GM19463 (cell line): Measurements from ENCODE around the gene CST7.

Source experiments
- ATAC-seq: cut with Tn5 transposase; IDR thresholded peaks from one replicate; pipeline ENCODE4 v1.9.1; 2021; ENCODE audit warnings: mild to moderate bottlenecking, moderate library complexity; ENCODE audit not compliant: unreplicated experiment

The CST7 gene

DNA sequence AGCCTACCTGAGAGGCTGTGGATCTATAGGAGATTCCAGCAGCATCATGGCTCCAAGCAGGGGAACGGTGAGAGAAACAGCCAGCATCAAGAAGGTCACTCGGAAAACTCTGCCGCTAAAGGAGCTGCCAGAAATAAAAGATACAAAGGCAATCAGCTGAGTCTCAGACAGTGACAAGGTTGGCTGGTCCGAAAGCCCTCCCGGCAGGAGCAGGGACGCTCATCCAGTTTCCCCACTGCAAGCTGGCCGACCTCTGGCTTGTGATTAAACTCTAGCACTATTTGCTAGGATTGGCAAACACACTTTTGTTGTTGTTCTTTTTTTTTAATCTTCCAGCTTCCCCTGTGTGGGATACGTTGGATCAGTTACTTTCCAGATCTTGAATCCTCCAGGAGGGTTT lies 34.8 kb downstream of the CST7 start:
- no peak for ATAC-seq

DNA sequence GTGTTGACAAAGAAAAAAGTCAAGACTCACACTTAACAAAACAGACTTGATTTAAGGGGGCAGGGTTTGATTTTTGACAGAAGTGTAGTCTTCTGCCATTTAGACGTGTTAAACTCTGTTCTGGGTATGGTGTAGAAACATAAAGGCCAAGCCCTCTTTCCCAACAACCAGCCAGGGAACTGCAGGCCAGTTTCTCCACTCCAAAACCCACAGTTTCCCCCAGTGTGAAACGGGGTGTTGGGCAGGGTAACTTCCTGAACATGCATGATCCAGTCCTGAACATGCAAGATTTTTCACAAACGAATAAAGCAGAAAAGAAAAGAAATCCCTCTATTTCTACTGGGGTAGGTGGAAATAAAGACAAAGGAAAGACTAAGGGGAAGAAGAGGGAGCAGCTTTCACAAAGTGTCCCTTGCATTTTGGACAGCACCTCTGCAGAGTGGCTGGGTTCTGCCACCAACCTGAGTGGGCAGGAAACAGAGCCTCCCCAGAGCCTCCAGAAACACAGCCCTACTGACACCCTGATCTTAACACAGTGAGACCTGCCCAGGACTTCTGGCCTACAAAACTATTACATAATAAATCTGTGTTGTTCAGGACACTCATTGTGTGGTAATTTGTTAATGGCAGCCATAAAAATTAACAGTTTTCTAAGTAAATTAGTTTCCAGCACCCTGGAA lies 36.0 kb downstream of the CST7 start:
- ATAC-seq, result no peak

DNA sequence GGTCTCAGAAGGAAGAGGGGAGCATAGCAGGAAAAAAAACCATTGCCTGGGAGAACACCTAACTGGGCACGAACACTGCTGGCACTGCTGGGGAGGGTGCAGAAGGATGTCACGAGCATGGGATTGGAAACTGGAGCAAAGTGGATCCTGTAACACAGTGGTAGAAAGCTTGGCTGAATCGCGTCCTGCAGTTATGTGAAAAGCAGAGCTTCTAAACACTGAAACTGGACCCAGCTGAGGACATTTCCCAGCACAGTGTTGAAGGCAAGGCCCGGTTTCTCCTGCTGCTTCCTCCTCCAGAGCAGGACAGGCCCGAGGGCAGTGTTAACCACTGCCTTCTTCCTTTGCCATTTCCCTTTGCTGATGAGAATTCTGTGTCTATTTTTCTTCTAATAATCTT lies 36.7 kb downstream of the CST7 start:
- no peak for ATAC-seq

DNA sequence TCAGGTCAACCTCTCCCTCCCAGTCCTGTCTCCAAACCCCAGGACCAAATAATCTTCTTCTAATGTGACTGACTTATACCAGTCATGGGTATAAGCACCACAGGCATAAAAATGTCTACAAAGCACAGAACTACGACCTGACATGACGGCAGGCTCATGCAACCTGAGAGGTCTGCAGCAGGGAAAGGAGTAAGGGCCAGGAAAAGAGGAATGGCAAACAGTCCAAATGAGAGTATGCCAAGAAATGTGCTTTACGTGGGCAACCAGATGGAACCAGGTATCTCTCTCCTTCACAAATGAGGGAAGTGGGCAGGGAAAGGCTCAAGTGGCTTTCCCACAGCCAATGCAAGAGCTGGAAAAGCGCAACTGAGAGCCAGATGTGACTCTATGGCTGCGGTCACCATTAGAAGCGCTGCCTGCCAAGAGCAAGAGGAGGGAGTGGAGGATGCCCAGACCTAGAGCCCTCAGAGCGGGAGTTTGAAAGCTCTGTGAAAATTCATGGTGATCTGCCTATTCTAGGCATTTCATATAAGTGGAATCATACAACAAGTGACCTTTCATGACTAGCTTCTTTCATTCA lies 37.5 kb downstream of the CST7 start:
- no peak for ATAC-seq

DNA sequence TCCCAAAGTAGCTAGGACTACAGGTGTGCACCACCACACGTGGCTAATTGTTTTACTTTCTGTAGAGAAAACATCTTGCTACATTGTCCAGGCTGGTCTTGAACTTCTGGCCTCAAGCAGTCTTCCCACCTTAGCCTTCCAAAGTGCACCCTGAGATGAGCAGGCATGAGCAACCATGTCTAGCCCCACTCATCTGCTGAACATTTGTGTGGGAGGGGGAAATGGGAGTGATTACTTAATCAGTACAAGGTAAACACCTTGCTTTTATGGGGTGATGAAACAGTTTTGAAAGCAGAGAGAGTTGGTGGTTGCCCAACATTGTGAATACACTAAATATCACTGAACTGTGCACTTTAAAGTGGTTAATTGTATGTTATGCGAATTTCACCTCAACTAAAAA lies 38.2 kb downstream of the CST7 start:
- no peak for ATAC-seq

- ATAC-seq, result no peak
Measured at GRCh38 chr20:24987873-24988835, 39.1 kb downstream of the CST7 start.

DNA sequence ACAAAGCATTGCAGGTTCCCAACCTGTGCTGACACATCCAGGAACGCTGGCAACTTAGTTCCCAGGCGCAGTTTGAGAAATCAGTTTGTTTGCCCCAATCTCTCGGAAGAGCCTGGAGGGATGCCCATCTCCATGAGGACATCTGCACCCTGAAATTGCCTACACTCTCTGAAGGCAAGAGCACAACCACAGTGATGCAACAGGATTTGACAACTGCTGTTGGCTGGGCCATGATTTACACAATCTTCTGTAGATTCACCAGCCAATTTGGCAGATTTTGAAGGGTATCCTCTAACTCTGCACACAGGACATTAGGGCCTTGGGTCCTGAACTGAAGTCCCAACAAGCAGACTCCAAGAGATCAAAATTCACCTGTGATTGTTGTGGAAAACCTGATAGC lies 40.1 kb downstream of the CST7 start:
- no peak for ATAC-seq

DNA sequence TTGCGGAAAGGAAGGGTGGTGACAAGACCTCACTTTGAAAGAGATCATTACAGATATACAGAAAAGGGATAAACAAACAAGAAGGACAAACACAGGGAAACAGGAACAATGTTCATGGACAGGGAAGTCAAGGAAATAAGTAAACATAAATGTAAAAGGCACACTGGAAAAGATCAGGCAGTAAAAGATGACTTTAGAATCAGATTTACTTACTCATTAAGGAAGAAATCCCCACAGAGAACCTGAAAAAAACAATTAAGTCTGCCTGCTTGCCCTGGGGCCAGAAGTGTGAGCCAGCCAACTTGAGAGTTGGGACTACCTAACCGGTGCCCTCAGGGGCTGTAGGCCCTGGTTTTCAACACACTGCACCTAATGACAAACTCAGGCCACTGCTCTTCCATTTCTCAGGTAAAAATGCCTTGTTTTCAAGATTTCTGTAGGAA lies 41.8 kb downstream of the CST7 start:
- no peak for ATAC-seq

GRCh38 chr20:24991897-24992486 lies 42.9 kb downstream of the CST7 start:
- ATAC-seq, result peak; percentile 18

DNA sequence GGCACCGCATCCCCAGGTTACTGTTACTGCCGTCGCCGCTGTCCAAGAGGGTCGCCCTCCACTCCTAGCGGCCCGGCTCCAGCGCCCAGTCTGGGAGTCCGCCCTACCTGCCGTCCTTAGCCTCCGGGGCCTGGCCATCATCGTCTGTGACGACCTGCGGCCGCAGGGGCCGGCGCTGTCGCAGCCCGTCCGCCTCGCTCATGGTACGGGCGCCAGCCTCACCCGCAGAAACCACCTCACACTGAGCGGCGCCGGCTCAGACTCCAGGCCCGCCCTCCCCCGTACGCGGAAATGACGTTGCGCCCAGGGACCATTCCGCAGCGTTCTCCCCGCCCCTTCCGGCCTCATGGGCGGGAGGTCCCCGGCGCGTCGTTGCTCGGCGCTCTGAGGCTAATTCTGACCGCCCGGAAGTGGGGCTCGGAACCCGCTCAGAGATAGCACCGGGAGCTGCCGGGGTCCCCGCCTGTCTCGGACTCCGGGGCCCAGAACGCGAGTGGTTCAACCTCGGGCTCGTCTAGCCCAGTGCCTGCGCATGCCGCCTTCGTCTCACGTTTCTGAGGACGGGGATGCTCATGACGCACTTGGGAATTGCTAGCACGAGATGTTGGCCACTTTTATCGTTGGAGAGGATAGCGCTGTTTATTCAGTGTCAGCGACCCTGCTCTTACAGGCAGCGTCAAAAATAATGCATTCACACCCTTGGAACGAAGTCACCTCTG lies 43.6 kb downstream of the CST7 start, which contains the start of gene APMAP:
Gene APMAP, minus strand, starts transcription at position 265 of the 719 bp plus-strand sequence. Its CDS starts 63 bp downstream, at position 202.
- peak; percentile 96 for ATAC-seq

DNA sequence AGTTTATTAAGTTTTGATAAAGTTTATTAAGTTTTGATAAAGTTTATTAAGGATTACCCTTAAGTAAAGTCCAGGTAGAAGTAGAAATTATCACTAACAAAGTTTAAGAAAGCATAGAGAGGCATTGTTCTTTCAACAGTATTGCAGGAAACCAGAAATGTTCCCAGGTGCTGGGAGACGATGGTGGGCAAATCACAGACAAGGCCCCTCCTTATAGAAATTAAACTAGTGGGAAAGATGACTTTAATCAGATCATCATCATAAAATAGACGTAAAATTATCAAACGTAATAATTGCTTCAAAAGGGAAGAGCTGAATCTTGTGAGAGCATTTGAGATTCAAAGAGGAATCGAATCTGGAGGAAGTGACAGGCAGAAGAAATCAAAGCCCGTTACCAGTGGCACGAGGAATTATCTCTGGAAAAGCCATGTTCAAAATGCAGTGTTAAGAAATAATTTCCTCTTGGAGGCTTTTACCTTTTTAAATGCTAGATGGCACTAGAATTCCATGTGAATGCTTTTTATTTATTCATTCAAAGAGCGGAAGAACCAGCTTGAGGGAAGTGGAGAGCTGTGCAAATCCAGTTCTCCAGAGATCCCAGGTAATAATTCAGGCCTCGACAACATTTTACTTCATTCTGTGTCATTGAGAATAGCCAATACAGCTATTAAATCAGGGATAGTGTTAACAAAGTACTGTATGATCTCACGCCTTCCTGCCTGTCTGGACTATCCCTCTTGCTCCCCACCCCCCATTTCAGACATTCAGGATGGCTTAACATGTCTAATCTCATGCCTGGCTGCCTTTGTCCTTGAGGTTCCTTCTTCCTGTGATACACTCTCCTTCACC lies 44.5 kb downstream of the CST7 start:
- no peak for ATAC-seq

- ATAC-seq, result no peak
Measured at GRCh38 chr20:24994186-24994465, 45.1 kb downstream of the CST7 start.

GRCh38 chr20:24994470-24995368 lies 45.6 kb downstream of the CST7 start:
- peak; percentile 20 for ATAC-seq

DNA sequence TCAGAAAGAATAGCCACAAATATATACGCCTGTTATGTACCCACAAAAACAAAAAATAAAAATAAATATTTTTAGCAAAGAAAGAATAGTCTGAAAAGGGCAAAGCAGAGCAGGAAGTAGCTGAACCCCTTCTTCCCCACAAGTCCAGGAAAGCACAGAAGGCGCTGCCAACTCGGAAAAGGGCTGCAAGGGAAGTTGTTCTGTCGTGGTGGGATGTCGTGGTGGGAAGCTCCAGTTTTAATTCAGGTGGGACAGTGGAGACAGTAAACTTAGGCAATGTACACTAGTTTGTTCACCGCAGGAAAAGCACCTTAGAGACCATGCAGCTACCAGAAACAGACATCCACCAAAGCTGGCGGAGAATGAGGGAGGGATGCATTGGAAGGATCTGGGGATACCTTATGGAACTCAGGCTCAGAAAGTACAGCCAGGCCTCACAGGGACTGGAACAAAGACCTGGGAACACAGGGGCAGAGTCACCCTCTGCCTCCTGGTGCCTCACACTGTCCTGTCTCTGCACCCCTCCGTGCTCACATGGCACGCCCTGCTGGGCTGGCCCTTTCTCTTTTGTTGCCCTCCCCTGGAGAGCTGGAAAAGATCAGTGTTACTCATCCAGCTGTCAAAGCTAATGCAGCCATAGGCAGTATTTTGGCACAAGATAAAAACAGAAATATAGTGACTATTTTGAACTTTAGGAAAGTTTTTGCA lies 46.8 kb downstream of the CST7 start:
- no peak for ATAC-seq

DNA sequence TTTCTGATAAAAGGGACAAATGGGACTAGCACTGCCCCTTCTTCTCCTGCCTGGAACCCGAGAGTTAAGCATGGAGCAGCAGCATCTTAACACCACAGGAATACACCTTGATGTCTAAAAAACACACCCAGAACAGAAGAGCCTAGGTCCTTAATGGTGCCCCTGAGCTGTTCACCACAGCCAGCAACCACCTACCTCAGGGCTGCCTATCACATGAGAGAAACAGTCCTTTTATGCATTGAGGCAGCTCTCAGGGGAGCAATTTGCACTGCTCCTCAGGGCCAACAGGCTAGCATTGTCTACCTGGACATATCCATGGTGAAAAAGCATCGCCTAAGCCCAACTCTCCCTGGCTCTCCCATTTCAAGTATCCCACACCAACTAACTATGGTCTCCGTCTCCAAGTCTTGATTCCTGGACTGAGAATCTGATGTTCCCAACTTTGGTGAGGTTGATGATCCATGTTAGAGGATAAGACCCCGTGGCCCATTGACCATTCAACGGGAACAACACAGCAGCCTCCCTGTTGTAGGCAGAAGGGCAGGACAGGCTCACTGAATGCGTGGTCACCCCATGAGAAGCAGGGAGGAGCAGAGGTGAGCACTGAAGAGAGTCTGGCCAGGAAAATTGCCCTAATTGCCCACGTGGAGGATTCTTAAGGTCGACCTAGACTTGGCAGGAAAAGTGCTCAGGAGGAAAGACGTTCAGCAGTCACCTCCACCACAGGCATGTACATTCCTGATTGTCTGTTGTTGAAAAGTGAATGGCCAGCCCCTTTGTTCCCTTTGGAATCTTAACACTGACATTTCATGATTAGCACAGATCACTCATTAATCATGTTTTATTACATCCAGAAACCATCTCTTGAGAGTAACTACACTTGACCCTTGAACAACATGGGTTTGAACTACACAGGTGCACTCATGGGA lies 47.6 kb downstream of the CST7 start:
- ATAC-seq, result no peak

DNA sequence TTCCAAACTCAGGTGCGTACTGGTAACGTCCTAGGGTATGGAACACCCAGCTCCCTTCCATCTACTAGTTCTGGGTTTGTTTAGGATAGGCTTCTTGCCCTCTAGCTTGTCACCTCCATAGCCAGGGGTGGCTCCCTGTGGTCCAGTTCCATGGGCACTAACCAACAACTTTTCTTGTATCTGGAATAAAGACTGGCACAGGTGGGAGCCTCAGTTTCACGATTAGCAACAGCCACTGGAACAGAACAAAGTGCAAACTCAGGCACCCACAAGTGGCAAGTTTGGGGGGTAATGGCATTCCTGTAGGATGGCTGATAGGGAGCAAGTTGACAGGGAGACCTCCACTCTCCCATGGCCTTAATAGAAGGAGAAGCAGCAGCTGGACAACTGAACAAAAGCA lies 49.1 kb downstream of the CST7 start:
- no peak for ATAC-seq
